ENCODE data around the gene AFG3L2.

- TF ChIP-seq, protein P1, sequence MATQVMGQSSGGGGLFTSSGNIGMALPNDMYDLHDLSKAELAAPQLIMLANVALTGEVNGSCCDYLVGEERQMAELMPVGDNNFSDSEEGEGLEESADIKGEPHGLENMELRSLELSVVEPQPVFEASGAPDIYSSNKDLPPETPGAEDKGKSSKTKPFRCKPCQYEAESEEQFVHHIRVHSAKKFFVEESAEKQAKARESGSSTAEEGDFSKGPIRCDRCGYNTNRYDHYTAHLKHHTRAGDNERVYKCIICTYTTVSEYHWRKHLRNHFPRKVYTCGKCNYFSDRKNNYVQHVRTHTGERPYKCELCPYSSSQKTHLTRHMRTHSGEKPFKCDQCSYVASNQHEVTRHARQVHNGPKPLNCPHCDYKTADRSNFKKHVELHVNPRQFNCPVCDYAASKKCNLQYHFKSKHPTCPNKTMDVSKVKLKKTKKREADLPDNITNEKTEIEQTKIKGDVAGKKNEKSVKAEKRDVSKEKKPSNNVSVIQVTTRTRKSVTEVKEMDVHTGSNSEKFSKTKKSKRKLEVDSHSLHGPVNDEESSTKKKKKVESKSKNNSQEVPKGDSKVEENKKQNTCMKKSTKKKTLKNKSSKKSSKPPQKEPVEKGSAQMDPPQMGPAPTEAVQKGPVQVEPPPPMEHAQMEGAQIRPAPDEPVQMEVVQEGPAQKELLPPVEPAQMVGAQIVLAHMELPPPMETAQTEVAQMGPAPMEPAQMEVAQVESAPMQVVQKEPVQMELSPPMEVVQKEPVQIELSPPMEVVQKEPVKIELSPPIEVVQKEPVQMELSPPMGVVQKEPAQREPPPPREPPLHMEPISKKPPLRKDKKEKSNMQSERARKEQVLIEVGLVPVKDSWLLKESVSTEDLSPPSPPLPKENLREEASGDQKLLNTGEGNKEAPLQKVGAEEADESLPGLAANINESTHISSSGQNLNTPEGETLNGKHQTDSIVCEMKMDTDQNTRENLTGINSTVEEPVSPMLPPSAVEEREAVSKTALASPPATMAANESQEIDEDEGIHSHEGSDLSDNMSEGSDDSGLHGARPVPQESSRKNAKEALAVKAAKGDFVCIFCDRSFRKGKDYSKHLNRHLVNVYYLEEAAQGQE (IDR thresholded peaks at IDR 0.05; ENCODE audit: insufficient read depth in 1 of 2, low read depth in 2 of 2, low read length in 2 of 2), result no peak
- TF ChIP-seq POLR2AphosphoS5 (IDR thresholded peaks at IDR 0.05; ENCODE audit: low read depth, low read length) (no peak), TAF1 (IDR thresholded peaks at IDR 0.05; ENCODE audit: borderline replicate concordance, insufficient read depth, low read length) (no peak), SIN3A (IDR thresholded peaks at IDR 0.05; ENCODE audit: borderline replicate concordance, insufficient read depth, low read length) (no peak)
These were observed 51.9 kb downstream of the AFG3L2 start for GRCh38 chr18:12324991-12325725.

Measured in PFSK-1 (cell line).